Endothelial cell of umbilical vein (primary cell): ENCODE results near the gene NALCN. TPM values are rescaled to one million over a fixed set of nuclear protein-coding genes. Genes with fewer than 3 reads are reported as not detected.

Experiments used
- BruUV-seq: library from RNA; stranded (reverse); fragments of 400-500 nt; replicated peaks from 2 replicates; lab custom pipeline; 2021; lab: Mats Ljungman, UMichigan
- CTCF ChIA-PET: fragments of 300-600, 350-600 bp; sonication (Branson Sonifier 250); formaldehyde crosslinking; loops from one replicate; lab custom pipeline; 2021; ENCODE audit warnings: antibody characterized with exemption, inconsistent platforms; lab: Charles Lee
- POLR2A ChIA-PET: fragments of 300-600, 350-600 bp; sonication (Branson Sonifier 250); formaldehyde crosslinking; loops from one replicate; lab custom pipeline; 2021; ENCODE audit warnings: antibody characterized with exemption, inconsistent platforms; lab: Charles Lee
- DNase-seq: peaks from one replicate; pipeline ENCODE4 v3.0.0-alpha.2; 2011; ENCODE audit warnings: low read depth, low spot score
- FAIRE-seq: peaks from 2 replicates; lab custom pipeline; 2011; peaks lifted over from hg19 to GRCh38; lab: Jason Lieb, UNC
- H2AFZ ChIP-seq: 2 replicates; pipeline ENCODE4 v1.6.0; 2012; ENCODE audit warnings: low read depth, low read length, control low read depth, inconsistent platforms
- H3K27ac ChIP-seq: 2 replicates; pipeline ENCODE4 v1.5.1; 2011; ENCODE audit warnings: low read depth, mild to moderate bottlenecking, control low read depth, low read length, moderate library complexity; ENCODE audit not compliant: insufficient read depth
- H3K27me3 ChIP-seq, 2 experiments: 2 replicates each; pipeline versions ENCODE4 v1.6.0 to v1.6.1; 2011; ENCODE audit warnings: low read length in 2 of 2, mixed read lengths in 1 of 2; ENCODE audit not compliant: control insufficient read depth in 2 of 2, insufficient read depth in 2 of 2
- H3K36me3 ChIP-seq, 2 experiments: 2 replicates in 1 of 2; 3 replicates in 1 of 2; pipeline ENCODE4 v1.5.1; 2011; ENCODE audit warnings: low read length in 2 of 2, mild to moderate bottlenecking in 1 of 2, moderate library complexity in 1 of 2; ENCODE audit not compliant: control insufficient read depth in 2 of 2, insufficient read depth in 2 of 2; ENCODE audit errors: extremely low read depth in 1 of 2
- H3K4me1 ChIP-seq: 3 replicates; pipeline ENCODE4 v1.5.1; 2011; ENCODE audit warnings: mild to moderate bottlenecking, low read length; ENCODE audit not compliant: control insufficient read depth, insufficient read depth; ENCODE audit errors: extremely low read depth
- H3K4me2 ChIP-seq: 2 replicates; pipeline ENCODE4 v1.6.1; 2011; ENCODE audit warnings: low read length, control low read depth, mixed read lengths; ENCODE audit not compliant: insufficient read depth
- H3K4me3 ChIP-seq, 3 experiments: fragments of 200-600 bp in 1 of 3; sonication (generic), shearing (Covaris generic) in 1 of 3; replicated peaks in 1 of 3; 2 replicates each; pipeline ENCODE4 v1.5.1; 2011 to 2016; ENCODE audit warnings: control low read depth in 3 of 3, low read length in 3 of 3, mild to moderate bottlenecking in 2 of 3, inconsistent platforms in 1 of 3, low read depth in 1 of 3, moderate library complexity in 1 of 3; ENCODE audit not compliant: insufficient read depth in 1 of 3
- H3K79me2 ChIP-seq: 2 replicates; pipeline ENCODE4 v1.6.0; 2012; ENCODE audit warnings: low read length, inconsistent platforms; ENCODE audit not compliant: control insufficient read depth, insufficient read depth
- H3K9ac ChIP-seq: replicated peaks from 2 replicates; pipeline ENCODE3; 2011; ENCODE audit warnings: low read length, control low read depth; ENCODE audit not compliant: insufficient read depth; ENCODE audit errors: extremely low read depth
- H3K9me1 ChIP-seq: replicated peaks from 3 replicates; pipeline ENCODE4 v1.6.0; 2011; ENCODE audit warnings: mild to moderate bottlenecking, low read length; ENCODE audit not compliant: control insufficient read depth, insufficient read depth; ENCODE audit errors: extremely low read depth
- H3K9me3 ChIP-seq: replicated peaks from 2 replicates; pipeline ENCODE4 v1.5.1; 2012; ENCODE audit warnings: low read length, inconsistent platforms; ENCODE audit not compliant: control insufficient read depth, insufficient read depth
- H4K20me1 ChIP-seq: replicated peaks from 2 replicates; pipeline ENCODE3; 2011; ENCODE audit warnings: mild to moderate bottlenecking, low read length; ENCODE audit not compliant: control insufficient read depth, insufficient read depth; ENCODE audit errors: extremely low read depth
- EZH2 ChIP-seq: IDR thresholded peaks from 2 replicates; pipeline ENCODE4 v1.6.1; 2012; ENCODE audit warnings: borderline replicate concordance, low read depth, mild to moderate bottlenecking, moderate library complexity, low read length, inconsistent platforms; ENCODE audit not compliant: severe bottlenecking
- GATA2 ChIP-seq: IDR thresholded peaks from 2 replicates; pipeline ENCODE4 v1.7.0; 2011; ENCODE audit warnings: low read depth, mild to moderate bottlenecking, moderate library complexity, mixed read lengths, low read length; ENCODE audit not compliant: insufficient read length, insufficient read depth
- JUN ChIP-seq: IDR thresholded peaks from 2 replicates; pipeline ENCODE4 v1.6.1; 2011; ENCODE audit warnings: borderline replicate concordance, low read depth; ENCODE audit not compliant: insufficient read length, insufficient read depth
- POLR2A ChIP-seq: IDR thresholded peaks from 2 replicates; pipeline ENCODE4 v1.6.1; 2012; ENCODE audit warnings: low read depth, mild to moderate bottlenecking, control low read depth, low read length
- POLR2AphosphoS5 ChIP-seq: IDR thresholded peaks from 2 replicates; pipeline ENCODE4 v1.6.1; 2012; ENCODE audit warnings: low read depth, mild to moderate bottlenecking, control low read depth, low read length, moderate library complexity; ENCODE audit not compliant: insufficient read depth
- dilution Hi-C: fragments of 300-500 bp; cut with MboI; formaldehyde crosslinking; loops from one replicate; pipeline ENCODE4 v1.15.0; 2019; ENCODE audit warnings: low sequenced_read_pairs; ENCODE audit not compliant: extremely low pct_ligation_motif_present
- intact Hi-C: fragments of 100-400 bp; cut with micrococcal nuclease; formaldehyde crosslinking; loops from one replicate; pipeline ENCODE4 v1.10.0; 2022
- polyA plus RNA-seq, 4 experiments: library from polyadenylated mRNA; depleted of rRNA in 3 of 4; stranded (reverse) in 3 of 4; unstranded in 1 of 4; fragments of >200 nt; gene quantifications; 2 replicates each; pipeline versions ENCODE4 v1.2.1 to v1.2.3, GENCODE V29; 2011 to 2012; ENCODE audit warnings: missing spikeins in 1 of 4
- total RNA-seq: library from RNA; stranded (reverse); gene quantifications from 2 replicates; pipeline ENCODE4 v1.2.3, GENCODE V29; 2021
- TF ChIP-seq, protein P1 (sequence below): IDR thresholded peaks from 2 replicates; pipeline ENCODE4 v1.6.1; 2011; ENCODE audit not compliant: insufficient read depth, insufficient read length
- TF ChIP-seq, protein P2 (sequence below), 2 donors: IDR thresholded peaks; 1 replicate in 1 of 2; 2 replicates in 1 of 2; pipeline ENCODE4 v1.5.1; 2011; ENCODE audit warnings: low read length in 2 of 2, mild to moderate bottlenecking in 2 of 2, moderate library complexity in 2 of 2, control low read depth in 1 of 2, inconsistent platforms in 1 of 2, low read depth in 1 of 2; ENCODE audit not compliant: insufficient read depth in 1 of 2; ENCODE audit errors: extremely low read depth in 1 of 2

The NALCN gene
- total and polyA plus RNA-seq, 2 donors (not counting 3 experiments of a cell fraction or from before 2014, with no cell fraction given), result 3.3 to 4.4 TPM

DNA sequence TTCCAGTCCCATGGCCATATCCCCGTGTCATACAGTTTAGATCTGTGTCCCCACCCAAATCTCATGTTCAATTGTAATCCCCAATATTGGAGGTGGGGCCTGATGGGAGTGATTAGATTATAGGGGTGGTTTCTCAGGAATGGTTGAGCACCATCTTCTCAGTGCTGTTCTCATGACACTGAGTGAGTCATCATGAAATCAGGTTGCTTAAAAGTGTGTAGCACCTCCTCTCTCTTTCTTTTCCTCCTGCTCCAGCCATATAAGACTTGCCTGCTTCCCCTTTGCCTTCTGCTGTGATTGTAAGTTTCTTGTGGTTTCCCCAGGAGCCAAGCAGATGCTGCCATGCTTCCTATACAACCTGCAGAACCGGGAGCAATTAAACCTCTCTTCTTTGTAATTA is 197.8 kb downstream of the NALCN start:
- no peak for FAIRE-seq
- intact Hi-C loops, result no loop called here
- CTCF ChIA-PET, result no interaction called here
- Histone ChIP-seq H3K9ac (no peak overlapping the region), H3K4me2 (no peak overlapping the region), H3K79me2 (no peaks in the 10 kb centered on the region), H4K20me1 (no peaks in the 10 kb centered on the region), H3K9me1 (no peaks in the 10 kb centered on the region), H3K4me3 (no peak overlapping the region), H2AFZ (no peak overlapping the region), H3K27me3 (no peaks in the 10 kb centered on the region), H3K4me1 (no peaks in the 10 kb centered on the region), H3K9me3 (no peaks in the 10 kb centered on the region), H3K36me3 (no peaks in the 10 kb centered on the region), H3K27ac (no peak overlapping the region)
- BruUV-seq, result no TSS peak
- TF ChIP-seq, protein P1, sequence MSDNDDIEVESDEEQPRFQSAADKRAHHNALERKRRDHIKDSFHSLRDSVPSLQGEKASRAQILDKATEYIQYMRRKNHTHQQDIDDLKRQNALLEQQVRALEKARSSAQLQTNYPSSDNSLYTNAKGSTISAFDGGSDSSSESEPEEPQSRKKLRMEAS, result no peak
- TF ChIP-seq POLR2AphosphoS5 (no peak), EZH2 (no peak)
- TF ChIP-seq, protein P2, sequence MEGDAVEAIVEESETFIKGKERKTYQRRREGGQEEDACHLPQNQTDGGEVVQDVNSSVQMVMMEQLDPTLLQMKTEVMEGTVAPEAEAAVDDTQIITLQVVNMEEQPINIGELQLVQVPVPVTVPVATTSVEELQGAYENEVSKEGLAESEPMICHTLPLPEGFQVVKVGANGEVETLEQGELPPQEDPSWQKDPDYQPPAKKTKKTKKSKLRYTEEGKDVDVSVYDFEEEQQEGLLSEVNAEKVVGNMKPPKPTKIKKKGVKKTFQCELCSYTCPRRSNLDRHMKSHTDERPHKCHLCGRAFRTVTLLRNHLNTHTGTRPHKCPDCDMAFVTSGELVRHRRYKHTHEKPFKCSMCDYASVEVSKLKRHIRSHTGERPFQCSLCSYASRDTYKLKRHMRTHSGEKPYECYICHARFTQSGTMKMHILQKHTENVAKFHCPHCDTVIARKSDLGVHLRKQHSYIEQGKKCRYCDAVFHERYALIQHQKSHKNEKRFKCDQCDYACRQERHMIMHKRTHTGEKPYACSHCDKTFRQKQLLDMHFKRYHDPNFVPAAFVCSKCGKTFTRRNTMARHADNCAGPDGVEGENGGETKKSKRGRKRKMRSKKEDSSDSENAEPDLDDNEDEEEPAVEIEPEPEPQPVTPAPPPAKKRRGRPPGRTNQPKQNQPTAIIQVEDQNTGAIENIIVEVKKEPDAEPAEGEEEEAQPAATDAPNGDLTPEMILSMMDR (IDR thresholded peaks at IDR 0.05; ENCODE audit: extremely low read depth in 1 of 2, insufficient read depth in 1 of 2, low read depth in 1 of 2, low read length in 2 of 2), result no peak
- dilution Hi-C loops, result no loop called here
- DNase-seq, result no peak
- POLR2A ChIA-PET, result no interaction called here

DNA sequence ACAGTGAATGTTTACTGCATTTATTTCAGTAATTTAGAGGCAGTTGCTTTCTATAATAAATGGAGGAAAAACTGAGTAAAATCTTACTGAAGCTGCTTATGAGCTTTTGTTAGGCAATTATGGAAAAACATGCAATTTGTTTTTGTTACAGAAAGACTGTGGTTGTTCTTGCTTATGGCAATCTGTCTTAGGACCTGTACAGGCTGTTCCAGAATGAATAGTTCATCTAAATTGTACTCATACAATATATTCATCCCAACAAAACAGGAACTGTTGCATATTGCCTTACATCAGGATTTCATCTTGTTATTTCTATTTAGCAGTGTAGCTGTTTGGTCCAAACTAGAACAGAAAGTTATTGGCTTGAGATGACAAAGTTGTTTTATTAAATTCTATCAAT is 199.2 kb downstream of the NALCN start:
- no peak overlapping the region for H3K9ac ChIP-seq
- no peaks in the 10 kb centered on the region for H4K20me1 ChIP-seq
- no peaks in the 10 kb centered on the region for H3K9me3 ChIP-seq
- no peak for DNase-seq
- POLR2A ChIA-PET, result no interaction called here
- no peak overlapping the region for H3K4me2 ChIP-seq
- H3K36me3 ChIP-seq, result no peaks in the 10 kb centered on the region
- no peak for FAIRE-seq
- no TSS peak for BruUV-seq
- H3K4me1 ChIP-seq, result no peaks in the 10 kb centered on the region
- H3K27ac ChIP-seq, result no peak overlapping the region
- H3K4me3 ChIP-seq, result no peak overlapping the region
- H3K79me2 ChIP-seq, result no peaks in the 10 kb centered on the region
- CTCF ChIA-PET, result interaction anchor here (1.1 to 1.4 kb wide), 2 partner anchors 11 to 29 kb away, joined by 3 read pairs; no protein-coding TSS in a partner anchor
- intact Hi-C loops (no loop called here), dilution Hi-C loops (no loop called here)
- TF ChIP-seq POLR2A (no peak), POLR2AphosphoS5 (no peak), GATA2 (no peak), JUN (no peak)
- TF ChIP-seq, protein P1, result no peak
- TF ChIP-seq, protein P2 (IDR thresholded peaks at IDR 0.05; ENCODE audit: extremely low read depth in 1 of 2, insufficient read depth in 1 of 2, low read depth in 1 of 2, low read length in 2 of 2), result no peak
- H3K27me3 ChIP-seq, result no peaks in the 10 kb centered on the region
- no peak overlapping the region for H2AFZ ChIP-seq
- no peaks in the 10 kb centered on the region for H3K9me1 ChIP-seq
